Renal cortical epithelial cell (primary cell): Measurements from ENCODE around the gene CCDC70. TPM values are rescaled to one million over a fixed set of nuclear protein-coding genes. Genes with fewer than 3 reads are reported as not detected.
"Not testable (repeated sequence)": the region's sequence is repeated elsewhere in the genome, so short reads cannot be mapped to it uniquely, and the experiment has no call there.

Experiments used
- DNase-seq: peaks from one replicate; pipeline ENCODE4 v3.0.0-alpha.2; 2011; ENCODE audit warnings: low read depth
- total RNA-seq: library from RNA; depleted of rRNA; stranded (reverse); fragments of >200 nt; gene quantifications from 2 replicates; pipeline ENCODE4 v1.2.3, GENCODE V29; 2014

Gene CCDC70
- total RNA-seq, 1 donor from 2014 or later: not detected

DNA sequence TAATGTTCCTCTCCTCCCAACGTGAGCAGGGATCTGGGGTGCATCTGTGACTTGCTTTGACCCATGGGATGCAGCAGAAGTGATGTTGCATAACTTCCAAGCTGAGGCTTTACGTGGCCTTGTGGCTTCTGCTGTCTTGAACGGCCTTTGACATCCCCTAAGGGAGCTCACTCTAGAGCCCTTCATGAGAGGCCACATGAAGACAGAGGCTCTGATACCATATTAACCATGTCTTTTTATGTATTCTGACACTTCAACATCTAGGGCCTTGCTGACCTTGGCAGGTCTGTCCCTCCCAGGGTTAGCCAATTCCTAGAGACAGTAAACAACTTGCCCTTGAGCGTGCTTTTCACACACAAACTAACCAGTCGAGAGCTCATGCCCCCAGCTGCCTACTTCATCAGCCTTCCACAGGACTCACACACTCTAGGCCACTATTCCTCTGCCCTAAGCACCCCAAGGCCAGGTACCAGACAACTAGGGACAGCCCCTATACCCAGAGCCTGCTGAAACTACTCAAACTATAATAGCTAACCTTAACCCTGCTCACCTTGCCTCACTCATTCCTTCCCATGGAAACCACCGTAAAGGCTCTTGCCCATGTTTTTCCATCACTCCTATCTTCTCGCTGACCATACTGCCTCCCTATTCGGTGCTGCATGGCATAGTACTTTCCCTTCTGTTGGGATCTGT, 45.4 kb downstream of the CCDC70 start:
- DNase-seq: no peak

DNA sequence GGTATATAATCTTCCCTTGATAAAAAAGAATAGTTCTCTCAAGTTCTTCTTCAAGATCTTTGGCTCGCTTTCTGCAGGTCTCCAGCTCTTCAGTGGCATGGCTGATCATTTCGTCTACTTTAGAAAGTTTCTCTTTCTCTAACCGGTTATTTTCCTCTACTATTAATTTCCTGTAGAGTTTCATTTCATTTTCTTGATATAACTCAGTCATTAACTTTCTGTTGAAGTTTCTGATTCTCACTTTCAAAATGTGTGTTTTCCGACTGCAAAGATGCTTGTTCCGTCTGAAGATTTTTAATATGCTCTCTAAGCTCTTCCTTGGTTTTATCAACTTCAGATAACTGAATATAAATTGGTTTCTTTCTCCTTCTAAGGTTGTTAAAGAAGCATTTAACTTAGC, 47.5 kb downstream of the CCDC70 start:
- DNase-seq: not testable (repeated sequence)

DNA sequence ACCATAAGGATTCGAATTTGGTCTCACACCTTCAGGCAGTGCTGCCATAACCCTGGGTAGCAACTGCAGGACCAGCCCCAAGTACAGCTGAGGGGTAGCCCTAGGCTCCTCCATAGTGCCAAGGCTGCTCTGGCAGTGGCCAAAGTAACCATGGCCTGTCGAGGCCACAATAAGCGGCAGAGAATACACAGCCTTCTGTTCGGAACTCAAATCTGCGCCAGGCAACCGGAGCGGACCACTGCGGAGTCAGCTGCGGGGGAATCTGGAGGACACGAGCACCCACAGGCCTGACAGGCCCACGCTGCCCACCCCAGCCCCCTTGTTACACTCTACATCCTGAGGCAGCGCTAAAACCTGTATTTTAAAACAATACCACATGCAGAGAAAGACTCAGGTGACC, 48.7 kb downstream of the CCDC70 start:
- DNase-seq: no peak

DNA sequence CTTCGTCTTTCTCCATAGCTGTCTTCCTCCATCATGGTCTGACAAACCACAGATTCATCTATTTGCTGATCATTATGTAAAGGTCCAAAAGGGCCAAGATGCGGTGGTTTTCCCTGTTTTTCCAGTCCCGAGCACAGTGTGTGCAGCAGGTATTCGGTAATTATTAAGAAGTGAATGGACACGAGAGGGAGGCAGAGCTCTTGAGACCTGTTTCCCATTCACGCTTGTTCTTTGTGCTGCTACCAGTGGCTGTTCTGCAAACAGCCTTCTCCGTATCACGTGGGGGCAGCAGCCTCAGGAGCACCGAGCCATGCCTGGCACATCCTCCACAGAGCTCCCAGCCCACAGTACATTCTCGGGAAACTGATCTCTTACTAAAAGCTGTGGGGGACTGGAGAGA, 50.3 kb downstream of the CCDC70 start:
- peak; percentile 69 for DNase-seq

DNA sequence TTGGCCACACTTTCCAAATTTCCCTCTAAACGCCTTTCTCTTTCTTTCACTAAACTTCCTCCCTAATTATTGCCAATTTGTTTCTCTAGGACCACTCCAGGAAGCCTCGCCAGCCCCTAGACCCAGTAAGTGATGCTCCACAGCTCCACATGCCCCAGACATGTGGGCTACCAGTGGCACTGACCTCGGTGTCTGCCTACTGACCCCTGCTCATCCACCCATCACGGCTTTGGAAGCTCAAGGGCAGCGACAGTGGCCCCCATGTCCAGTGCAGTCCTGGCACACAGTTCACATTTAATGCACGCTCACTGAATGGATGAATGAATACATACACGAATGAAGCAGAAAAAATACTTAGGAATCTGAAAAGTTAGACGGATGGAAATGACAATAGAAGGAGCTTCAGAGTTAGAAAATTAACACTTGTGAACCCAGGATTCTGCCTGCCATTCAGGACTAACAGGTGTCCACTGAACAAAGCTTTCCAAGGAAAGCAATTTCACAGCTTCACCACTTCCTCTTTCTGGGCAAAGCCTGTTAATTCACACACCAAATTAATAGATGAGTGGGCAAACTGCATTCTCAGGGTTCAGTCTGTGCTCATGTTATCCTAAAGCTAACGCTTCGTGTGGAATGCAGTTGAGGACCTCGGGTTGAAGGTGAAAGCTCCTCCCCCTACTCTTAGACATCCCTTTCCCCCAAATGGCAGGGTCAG, 50.9 kb downstream of the CCDC70 start:
- no peak for DNase-seq

DNA sequence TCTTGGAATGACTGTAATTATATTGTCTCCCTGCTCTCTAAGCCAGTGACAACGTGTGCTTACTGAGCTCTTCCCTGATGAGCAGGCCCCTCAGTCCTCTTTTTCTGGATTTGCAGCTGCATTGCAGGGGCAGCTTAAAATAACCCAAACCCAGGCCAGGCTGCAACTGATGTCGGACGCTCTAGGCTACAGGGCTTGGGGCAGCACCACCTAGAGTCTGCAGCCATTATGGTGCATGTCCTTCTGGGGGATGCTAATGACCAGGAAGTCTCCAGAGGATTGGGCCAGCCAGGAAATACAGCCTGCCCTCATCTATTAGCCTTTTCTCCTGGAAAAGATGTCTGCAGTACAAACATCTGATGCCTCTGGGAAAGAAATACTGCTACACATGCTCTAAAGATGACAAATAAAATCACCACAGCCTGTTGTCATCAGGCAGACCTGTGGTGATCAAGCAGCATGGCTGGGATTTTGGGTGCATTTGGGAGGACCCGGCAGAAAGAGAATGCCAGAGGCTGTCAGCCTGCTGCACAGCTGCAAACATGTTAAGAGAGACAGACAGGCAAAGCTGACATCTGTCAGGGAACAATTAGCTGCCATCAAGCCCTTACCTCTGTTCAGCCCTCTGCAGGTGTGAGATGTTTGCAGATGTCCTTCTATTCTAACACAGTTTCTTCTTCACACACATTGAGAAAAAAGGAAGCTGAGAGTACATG, 51.8 kb downstream of the CCDC70 start:
- no peak for DNase-seq

DNA sequence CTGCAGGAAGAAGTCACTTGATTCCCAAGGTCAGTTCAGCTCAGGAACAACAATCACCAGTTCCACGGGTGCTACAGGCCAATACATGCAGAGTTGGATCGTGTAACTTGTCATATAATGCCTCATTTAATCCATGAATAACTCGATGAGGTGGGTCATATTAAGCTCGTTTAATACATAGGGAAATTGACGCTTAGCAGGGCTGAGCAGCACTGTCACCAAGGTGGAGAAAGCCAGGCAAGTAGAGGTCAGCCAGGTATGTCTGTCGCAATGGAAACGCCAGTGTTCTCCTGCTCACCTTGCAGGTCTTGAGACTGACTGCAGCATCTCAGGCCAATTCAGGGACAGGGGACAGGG, 52.3 kb downstream of the CCDC70 start:
- DNase-seq: no peak

Other genes starting within 250 kb of the CCDC70 start
- gene DHRS12, start 57.8 kb upstream of the CCDC70 start, total RNA-seq: 7.3 and 8.0 TPM in 2 replicates
- gene TMEM272, start 16.8 kb upstream of the CCDC70 start, total RNA-seq: not detected in 2 replicates
- gene ATP7B, start 149.5 kb downstream of the CCDC70 start, total RNA-seq: 3.5 and 15.9 TPM in 2 replicates
- gene ALG11, start 150.4 kb downstream of the CCDC70 start, total RNA-seq: 23.8 and 41.3 TPM in 2 replicates
- gene UTP14C, start 162.7 kb downstream of the CCDC70 start, total RNA-seq: 12.7 and 35.0 TPM in 2 replicates